HG03060 (cell line): Measurements from ENCODE around the gene SCGB1C1.
"Not testable (repeated sequence)": the region's sequence is repeated elsewhere in the genome, so short reads cannot be mapped to it uniquely, and the experiment has no call there.

Source experiments
- ATAC-seq: cut with Tn5 transposase; IDR thresholded peaks from one replicate; pipeline ENCODE4 v1.9.1; 2021; ENCODE audit warnings: low read depth, moderate number of reproducible peaks; ENCODE audit not compliant: unreplicated experiment

SCGB1C1 gene

DNA sequence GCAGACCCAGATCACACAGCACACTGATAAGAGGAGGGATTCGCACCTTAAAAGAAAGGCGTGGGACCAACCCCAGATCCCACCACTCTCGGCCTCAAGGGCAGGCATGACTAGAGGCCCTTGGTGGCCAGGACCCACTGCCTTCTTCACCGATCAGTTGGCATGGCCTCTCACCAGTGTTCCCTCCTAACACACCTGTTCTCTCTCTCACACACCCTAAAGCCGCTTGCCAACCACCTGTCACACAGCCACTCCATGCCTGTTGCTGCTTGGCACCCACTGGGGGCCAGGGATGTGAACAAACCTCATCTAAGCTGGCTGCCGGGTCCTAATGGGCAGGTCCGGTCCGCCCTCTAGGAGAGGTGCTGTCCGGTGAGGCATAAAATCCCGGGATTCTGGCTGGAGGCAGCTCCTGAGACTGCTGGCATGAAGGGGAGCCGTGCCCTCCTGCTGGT is at the start of gene SCGB1C1:
SCGB1C1 (plus strand) TSS at position 405 of the 455 bp plus-strand sequence; CDS start at position 427, 22 bp downstream.
- ATAC-seq, result not testable (repeated sequence)

GRCh38 chr11:180242-180641 is 12.6 kb upstream of the SCGB1C1 start:
- not testable (repeated sequence) for ATAC-seq

DNA sequence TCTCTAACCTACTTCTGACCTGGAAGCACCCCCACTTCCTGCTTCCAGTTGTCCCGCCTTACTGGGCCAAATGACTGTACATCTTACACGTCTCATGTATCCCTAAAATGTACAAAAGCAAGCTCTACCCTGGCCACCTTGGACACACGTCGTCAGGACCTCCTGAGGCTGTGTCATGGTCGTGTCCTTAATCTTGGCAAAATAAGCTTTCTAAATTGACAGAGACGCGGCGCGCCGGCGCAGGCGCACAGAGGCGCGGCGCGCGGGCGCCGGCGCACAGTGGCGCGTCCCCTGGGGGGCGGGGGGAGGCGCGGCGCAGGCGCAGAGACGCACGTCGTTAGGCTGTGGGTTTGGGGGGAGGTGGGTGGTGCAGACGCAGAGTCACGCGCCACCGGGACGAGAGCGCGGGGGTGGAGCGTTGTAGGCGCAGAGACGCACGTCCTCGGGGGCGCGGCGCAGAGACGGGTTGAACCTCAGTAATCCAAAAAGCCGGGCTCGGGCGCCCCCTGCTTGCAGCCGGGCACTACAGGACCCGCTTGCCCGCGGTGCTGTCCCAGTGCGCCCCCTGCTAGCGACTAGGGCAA is 3.6 kb upstream of the SCGB1C1 start:
- not testable (repeated sequence) for ATAC-seq

- peak; percentile 47 for ATAC-seq
Measured at GRCh38 chr11:189843-190311, 3.0 kb upstream of the SCGB1C1 start.

- ATAC-seq, result not testable (repeated sequence)
Measured at GRCh38 chr11:190546-190945, 2.3 kb upstream of the SCGB1C1 start.

GRCh38 chr11:191490-192478 is 1.1 kb upstream of the SCGB1C1 start:
- ATAC-seq, result not testable (repeated sequence)

DNA sequence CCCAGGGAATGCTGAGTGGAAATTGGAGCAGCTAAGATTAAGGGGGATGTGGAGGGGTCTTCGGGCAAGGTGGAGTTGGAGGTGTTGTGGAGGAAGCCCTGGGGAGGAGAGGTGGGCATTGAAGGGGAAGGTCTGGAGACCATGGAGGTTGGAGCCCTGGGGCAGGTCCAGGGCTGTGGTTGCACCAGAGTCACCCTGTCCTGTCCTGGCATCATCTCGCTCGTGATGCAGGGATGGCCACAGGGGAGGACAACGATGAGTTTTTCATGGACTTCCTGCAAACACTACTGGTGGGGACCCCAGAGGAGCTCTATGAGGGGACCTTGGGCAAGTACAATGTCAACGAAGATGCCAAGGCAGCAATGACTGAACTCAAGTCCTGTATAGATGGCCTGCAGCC is 603 bp downstream of the SCGB1C1 start:
- not testable (repeated sequence) for ATAC-seq

DNA sequence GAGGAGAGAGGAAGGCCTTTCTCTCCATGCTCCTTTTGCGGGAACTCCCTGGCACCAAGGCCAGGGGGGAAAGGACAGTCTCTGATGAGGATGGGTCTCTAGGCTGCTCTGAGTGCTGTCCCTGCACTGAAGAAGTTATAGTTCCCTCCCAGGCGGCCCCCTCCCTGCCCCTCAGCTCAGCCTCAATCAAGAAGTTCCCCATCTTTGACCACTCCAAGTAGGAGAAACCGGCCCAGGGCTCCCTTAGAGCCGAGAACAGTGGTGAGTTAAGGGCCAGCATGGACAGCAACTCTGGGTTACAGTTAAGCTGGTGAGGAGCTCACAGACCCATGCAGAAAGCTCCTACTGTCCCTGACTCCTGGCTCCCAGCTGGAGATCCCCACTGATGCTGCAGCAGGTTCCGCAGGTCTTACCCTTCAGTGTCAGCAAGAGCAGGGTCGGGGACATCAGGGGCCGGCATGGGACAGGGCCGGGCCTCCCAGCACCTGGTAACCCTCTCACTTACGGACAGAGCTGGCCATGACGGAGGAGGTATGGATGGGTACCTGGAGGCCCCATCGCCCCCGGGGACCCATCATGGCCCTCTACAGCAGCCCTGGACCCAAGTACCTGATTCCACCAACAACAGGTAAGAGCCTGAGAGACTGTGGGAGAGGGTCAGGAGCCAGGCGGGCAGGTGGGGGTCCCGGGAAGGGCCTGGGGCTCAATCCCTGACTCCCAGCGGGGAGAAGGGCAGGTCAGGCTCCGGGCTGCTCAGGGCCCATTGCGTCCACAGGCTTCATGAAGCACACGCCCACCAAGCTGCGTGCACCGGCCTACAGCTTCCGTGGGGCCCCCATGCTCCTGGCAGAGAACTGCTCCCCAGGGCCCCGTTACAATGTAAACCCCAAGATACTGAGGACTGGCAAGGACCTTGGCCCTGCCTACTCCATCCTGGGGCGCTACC is 4.2 kb downstream of the SCGB1C1 start:
- no peak for ATAC-seq

GRCh38 chr11:197741-198235 is 4.9 kb downstream of the SCGB1C1 start:
- no peak for ATAC-seq

DNA sequence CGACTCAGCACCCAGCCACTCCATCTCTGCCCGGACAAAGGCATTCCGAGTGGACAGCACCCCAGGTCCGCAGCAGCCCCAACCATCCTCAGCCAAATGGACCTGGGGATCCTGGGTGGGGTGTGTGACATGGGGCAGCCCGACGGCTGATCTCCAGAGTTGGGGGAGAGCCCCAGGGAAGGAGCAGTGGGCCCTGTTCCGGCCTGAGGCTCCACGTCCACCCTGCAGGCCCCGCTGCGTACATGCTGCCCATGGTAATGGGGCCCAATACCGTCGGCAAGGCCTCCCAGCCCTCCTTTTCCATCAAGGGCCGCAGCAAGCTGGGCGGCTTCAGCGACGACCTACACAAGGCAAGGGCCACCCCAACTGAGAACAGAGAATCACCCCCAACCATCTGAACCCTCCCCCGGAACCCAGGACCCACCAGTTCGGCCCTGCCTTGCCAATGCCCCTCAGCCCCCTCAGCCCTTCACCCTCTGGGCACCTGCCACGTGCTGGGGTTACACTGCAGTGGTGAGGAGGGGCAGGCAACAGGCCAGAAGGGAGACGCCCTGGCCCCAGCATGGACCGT is 5.4 kb downstream of the SCGB1C1 start:
- ATAC-seq, result no peak

DNA sequence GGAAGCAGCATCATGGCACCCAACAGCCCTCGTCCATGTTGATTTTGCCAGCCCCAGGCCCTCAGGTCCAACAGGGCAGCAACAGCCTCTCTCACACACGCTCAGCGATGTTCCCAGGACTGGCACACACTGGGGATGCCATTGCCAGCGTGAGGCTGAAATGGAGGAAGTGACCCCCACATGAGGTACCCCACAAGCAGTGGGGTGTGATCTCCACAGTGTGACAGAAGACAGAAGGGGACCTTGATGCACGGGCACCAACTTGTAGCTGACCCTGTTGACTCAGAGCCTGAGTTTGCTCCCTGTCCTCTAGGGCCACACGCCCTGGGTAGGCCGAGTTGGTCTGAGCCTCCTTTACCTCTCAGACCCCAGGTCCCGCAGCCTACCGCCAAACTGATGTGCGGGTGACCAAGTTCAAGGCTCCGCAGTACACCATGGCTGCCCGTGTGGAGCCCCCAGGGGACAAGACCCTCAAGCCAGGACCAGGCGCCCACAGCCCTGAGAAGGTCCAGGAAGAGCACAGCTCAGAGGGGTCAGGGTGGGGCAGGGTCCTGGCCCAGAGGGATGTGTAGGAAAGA is 6.2 kb downstream of the SCGB1C1 start:
- no peak for ATAC-seq

- ATAC-seq, result no peak
Measured at GRCh38 chr11:199782-200181, 6.9 kb downstream of the SCGB1C1 start.

DNA sequence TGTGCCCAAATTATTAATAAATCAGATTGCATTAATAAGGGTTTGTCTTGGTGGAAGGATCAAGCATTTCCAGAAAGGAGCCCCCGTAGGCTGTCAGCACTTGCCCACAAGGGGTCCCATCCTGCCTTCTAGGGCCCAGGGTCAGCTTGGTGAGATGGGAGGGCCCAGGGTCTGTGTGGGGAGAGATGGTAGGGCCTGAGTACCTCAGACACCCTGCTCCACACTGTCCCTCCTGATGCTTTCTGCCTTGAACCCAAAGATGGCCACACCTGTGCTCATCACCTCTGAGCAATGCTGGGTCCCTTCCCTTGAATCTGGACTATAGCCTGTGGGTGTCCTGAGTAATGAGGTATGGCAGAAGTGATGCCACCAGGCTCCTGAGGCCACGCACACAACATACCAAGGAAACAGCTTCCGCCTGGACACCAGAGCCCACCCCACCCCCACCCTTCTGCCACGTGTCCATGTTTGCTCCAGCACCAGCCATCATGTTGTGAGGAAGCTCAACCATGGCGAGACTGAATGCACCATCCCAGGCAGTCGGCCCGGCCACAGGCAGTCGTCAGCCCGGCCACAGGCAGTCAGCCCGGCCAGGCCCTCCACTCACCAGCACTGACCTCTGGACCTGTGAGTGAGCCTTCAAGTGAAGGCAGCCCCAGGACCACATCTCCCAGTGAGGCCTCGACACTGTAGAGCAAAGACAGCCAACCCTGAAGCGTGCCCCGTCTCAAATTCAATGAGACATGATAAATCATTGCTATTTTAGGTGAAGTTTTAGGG is 7.5 kb downstream of the SCGB1C1 start:
- no peak for ATAC-seq

DNA sequence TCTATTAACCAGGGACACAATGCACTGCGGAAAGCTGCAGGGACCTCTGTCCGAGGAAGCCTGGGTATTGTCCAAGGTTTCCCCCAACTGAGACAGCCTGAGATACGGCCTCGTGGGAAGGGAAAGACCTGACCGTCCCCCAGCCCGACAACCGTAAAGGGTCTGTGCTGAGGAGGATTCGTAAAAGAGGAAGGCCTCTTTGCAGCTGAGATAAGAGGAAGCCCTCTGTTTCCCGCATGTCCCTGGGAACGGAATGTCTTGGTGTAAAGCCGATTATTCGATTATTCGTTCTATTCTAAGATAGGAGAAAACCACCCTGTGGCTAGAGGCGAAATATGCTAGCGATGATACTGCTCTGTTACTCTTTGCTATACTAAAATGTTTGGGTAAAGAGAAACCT is 9.1 kb downstream of the SCGB1C1 start:
- ATAC-seq, result no peak

- no peak for ATAC-seq
Measured at GRCh38 chr11:202490-202889, 9.6 kb downstream of the SCGB1C1 start.

DNA sequence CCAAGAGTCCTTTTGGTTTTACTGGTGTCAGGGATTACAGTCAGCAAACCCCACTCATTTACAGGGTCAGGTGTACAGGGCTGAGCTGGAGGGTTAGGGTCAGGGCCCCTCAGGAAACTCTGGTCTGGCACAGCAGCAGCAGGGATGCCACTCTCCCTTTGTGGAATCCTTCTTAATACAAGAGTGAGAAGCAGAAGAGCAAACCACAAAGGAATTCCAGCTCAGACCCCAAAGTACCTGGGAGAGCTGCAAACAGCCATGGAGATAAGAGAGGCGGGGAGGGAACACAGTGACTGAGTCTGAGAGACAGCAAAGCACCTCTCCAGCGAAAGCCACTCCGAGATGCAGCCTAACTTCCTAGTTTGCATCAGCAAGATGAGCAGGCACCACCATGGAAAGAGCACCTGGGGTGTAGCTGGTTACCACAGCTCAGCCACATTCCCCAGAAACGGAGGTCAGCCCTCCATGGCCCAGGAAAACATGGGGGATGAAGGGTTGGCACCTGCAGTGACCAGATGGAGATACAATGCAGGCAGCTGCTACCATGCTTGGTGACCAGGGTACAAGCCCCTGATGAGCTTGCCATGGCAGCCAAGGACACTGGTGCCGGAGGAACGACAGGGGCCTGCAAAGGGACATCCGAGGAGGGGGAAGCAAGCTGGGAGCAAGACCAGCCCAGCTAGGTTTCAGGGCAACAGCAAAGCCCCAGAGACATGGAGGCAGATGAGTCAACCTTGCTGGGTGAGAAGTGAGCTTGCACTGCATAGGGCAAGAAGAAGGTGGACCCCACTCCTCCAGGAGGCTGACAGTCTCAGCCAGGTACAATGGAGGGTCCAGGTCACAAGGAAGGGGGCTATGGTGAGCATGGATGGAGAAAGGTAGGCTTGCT is 10.4 kb downstream of the SCGB1C1 start:
- ATAC-seq, result no peak

DNA sequence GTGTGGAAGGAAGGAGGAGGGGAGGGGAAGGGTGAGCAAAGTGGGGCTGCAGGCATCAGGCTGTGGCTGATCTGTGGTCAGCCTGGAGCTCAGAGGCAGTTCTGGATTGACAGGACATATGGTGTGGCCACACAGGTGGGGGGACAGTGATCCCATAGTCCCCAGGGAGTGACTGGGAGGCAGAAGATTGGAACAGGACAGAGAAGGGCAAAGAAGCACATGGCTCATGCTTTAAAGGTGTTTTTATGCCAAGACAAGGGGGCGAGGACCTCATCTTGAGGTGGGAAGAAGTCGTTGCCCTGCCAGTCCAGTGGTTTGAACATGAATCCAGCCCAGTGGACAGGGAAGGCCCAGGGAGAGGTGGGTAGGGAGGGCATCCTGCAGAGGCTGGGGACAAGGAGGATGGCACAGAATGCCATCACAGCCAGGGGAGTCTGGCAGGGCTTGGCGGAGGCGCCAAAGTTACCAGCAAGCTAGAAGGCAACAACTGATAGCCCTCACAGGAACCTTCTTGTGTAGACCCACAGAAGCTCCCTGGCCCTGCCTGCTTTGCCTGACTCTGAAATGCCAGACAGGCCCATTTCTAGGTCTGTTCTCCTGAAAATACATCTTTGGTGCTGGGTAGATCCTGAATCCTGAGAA is 11.2 kb downstream of the SCGB1C1 start:
- no peak for ATAC-seq
